ENCODE measurements around the gene CXorf51A.
"Not testable (repeated sequence)": the region's sequence is repeated elsewhere in the genome, so short reads cannot be mapped to it uniquely, and the experiment has no call there.

The CXorf51A gene

DNA sequence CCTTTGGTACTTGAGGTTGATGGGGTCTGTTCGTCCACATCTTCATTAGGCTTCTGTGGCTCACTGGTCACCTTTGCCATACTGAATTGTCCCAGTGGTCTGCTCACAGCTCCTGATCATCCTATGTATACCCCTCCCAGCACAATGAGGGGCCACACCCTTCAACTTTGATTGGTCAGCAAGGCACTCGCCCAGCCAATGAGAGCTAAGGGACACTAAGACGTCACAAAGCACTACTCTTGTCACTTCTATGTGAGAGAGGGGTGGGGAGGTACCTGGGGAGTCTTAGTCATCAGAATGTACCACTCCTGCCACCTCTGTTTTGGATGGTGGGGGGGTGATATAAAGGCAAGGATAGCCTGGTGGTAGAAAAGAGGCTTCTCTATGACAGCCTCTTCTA lies at the start of gene CXorf51A:
Gene CXorf51A (minus strand): TSS at position 101 of the 400 bp plus-strand sequence. CDS start 21 bp downstream, at position 80.
- not testable (repeated sequence) for DNase-seq

DNA sequence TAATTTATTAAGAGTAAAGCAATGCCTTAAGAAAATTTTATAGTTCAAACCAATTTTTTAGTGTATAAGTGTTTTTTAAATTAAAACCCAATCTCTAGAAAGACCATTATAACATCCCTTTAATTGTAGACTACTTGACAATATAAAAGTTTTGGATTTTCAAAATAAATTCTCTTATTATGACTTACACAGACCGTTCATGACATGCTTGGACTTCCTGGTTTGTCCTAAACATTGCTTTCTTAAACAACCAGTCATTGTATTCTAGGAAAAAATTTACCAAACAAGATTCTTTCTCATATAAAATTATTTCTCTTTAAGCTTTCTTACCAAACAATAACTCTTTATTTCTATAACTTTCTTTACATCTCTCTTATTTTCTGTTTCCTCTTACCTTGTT lies 49.0 kb upstream of the CXorf51A start:
- no peak for DNase-seq

DNA sequence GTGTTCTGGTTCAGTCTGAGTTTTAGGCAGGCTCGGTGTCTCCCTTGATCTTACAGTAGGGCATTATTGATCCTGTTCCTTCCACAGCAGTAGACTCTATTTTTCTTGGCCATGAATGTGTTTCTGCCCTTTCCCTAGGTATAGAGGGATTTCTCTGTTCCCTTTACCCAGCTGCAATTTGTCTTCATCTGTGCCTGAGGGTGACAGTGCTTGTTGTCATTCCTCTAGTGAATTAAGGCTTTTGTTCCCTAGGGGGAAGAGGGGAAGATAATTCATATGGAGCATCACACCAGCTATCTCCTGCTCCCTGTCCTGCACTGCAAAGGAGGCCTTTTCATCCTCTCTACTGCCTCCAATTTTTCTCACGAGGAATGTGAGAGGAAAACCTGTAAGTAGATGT lies 39.7 kb upstream of the CXorf51A start:
- no peak for DNase-seq

DNA sequence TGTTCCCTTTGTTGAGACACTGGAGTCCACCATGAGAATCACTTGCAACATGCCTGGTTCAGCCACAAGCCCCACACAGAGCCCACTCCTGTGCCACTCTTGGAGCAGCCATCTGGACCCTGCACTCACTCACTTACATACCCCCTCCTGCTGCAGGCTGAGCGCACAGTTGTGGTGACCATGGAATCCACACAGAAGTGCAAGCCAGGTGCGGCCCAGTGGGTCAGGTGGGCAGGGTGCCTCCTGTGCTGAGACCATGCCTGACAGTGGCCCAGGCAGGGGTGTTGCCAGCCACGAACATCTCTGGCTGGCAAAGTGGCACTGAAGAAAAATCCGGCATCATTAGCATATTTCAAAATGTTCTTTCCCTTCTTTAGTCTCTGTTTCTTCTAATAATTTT lies 17.4 kb upstream of the CXorf51A start:
- no peak for DNase-seq

DNA sequence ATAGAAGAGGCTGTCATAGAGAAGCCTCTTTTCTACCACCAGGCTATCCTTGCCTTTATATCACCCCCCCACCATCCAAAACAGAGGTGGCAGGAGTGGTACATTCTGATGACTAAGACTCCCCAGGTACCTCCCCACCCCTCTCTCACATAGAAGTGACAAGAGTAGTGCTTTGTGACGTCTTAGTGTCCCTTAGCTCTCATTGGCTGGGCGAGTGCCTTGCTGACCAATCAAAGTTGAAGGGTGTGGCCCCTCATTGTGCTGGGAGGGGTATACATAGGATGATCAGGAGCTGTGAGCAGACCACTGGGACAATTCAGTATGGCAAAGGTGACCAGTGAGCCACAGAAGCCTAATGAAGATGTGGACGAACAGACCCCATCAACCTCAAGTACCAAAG lies 5.1 kb downstream of the CXorf51A start, which contains the start of gene CXorf51B:
Gene CXorf51B (plus strand): TSS at position 301 of the 400 bp plus-strand sequence. CDS start 21 bp downstream, at position 322.
- not testable (repeated sequence) for DNase-seq
